K562 (cell line): ENCODE data around the gene ZBTB49. TPM values are rescaled to one million over a fixed set of nuclear protein-coding genes. Genes with fewer than 3 reads are reported as not detected.

ENCODE experiments used
- ATAC-seq: fragments of 200-7000 bp; cut with Tn5 transposase; 3 replicates; pipeline ENCODE4 v1.9.1; 2020; ENCODE audit warnings: moderate library complexity
- BruUV-seq: library from RNA; stranded (reverse); fragments of 400-500 nt; replicated peaks from 2 replicates; lab custom pipeline; 2021; lab: Mats Ljungman, UMichigan
- CTCF ChIA-PET: fragments of 300-600 bp; formaldehyde crosslinking; extraction: SDS; loops from one replicate; lab custom pipeline; 2021; ENCODE audit warnings: low intra/inter-chr PET ratio; lab: Yijun Ruan, JAX
- POLR2A ChIA-PET: fragments of 300-600, 350-650 bp; sonication (Branson Sonifier 250); formaldehyde crosslinking; extraction: SDS; loops from one replicate; lab custom pipeline; 2021; ENCODE audit warnings: antibody characterized with exemption, inconsistent platforms; lab: Yijun Ruan, JAX
- DNase-seq, 4 experiments: peaks; one replicate each; pipeline versions ENCODE4 v3.0.0 to v3.0.0-alpha.2; 2011 to 2018; ENCODE audit warnings: low spot score in 3 of 4, mixed read lengths in 3 of 4; ENCODE audit errors: extremely low read depth in 1 of 4
- FAIRE-seq: peaks from 2 replicates; lab custom pipeline; 2011; peaks lifted over from hg19 to GRCh38; lab: Jason Lieb, UNC
- H2AFZ ChIP-seq: 2 replicates; pipeline ENCODE4 v1.6.0; 2011; ENCODE audit warnings: low read depth, low read length, control low read depth, inconsistent platforms
- H3K27ac ChIP-seq: fragments of 200-600 bp; 3 replicates; pipeline ENCODE4 v1.8.0; 2011; ENCODE audit warnings: low read depth, mild to moderate bottlenecking, control low read depth, inconsistent platforms, low read length, moderate library complexity, mixed read lengths; ENCODE audit errors: extremely low read depth
- H3K27me3 ChIP-seq, 2 experiments: fragments of 300-600 bp in 1 of 2; 2 replicates in 1 of 2; 3 replicates in 1 of 2; pipeline versions ENCODE4 v1.6.0 to v1.8.0; 2011; ENCODE audit warnings: inconsistent platforms in 2 of 2, low read length in 2 of 2, mild to moderate bottlenecking in 1 of 2, mixed read lengths in 1 of 2, moderate library complexity in 1 of 2; ENCODE audit not compliant: control insufficient read depth in 2 of 2, insufficient read depth in 2 of 2
- H3K36me3 ChIP-seq: fragments of 300-600 bp; 3 replicates; pipeline ENCODE4 v1.8.0; 2011; ENCODE audit warnings: mild to moderate bottlenecking, low read length, inconsistent platforms; ENCODE audit not compliant: control insufficient read depth, insufficient read depth
- H3K4me1 ChIP-seq, 2 experiments: fragments of 200-600 bp in 1 of 2; replicated peaks in 1 of 2; 2 replicates in 1 of 2; 3 replicates in 1 of 2; pipeline versions ENCODE4 v1.5.1 to v1.8.0; 2011; ENCODE audit warnings: inconsistent platforms in 2 of 2, low read length in 2 of 2, mild to moderate bottlenecking in 1 of 2, mixed read lengths in 1 of 2, moderate library complexity in 1 of 2; ENCODE audit not compliant: control insufficient read depth in 2 of 2, insufficient read depth in 2 of 2
- H3K4me2 ChIP-seq: 2 replicates; pipeline ENCODE4 v1.6.1; 2011; ENCODE audit warnings: low read length, control low read depth, inconsistent platforms, mixed read lengths; ENCODE audit not compliant: insufficient read depth
- H3K4me3 ChIP-seq: fragments of 200-600 bp; sonication (generic), shearing (Covaris generic); 2 replicates; pipeline ENCODE4 v1.5.1; 2016; ENCODE audit warnings: control low read depth, inconsistent platforms
- H3K79me2 ChIP-seq: fragments of 200-600 bp; 3 replicates; pipeline ENCODE4 v1.8.0; 2011; ENCODE audit warnings: low read length, inconsistent platforms; ENCODE audit not compliant: control insufficient read depth, insufficient read depth
- H3K9ac ChIP-seq, 2 experiments: 2 replicates each; pipeline versions ENCODE4 v1.6.0 to v1.6.1; 2011; ENCODE audit warnings: low read depth in 2 of 2, low read length in 2 of 2, control low read depth in 1 of 2, inconsistent platforms in 1 of 2, mild to moderate bottlenecking in 1 of 2, mixed read lengths in 1 of 2; ENCODE audit not compliant: insufficient read depth in 1 of 2
- H3K9me1 ChIP-seq: one replicate; pipeline ENCODE4 v1.6.0; 2011; ENCODE audit warnings: inconsistent platforms, mild to moderate bottlenecking, low read length, moderate library complexity; ENCODE audit not compliant: control insufficient read depth, insufficient read depth
- H3K9me3 ChIP-seq: replicated peaks from 2 replicates; pipeline ENCODE4 v1.5.1; 2011; ENCODE audit warnings: low read depth, low read length, inconsistent platforms; ENCODE audit not compliant: control insufficient read depth, insufficient read depth
- H4K20me1 ChIP-seq: replicated peaks from 2 replicates; pipeline ENCODE4 v1.6.1; 2011; ENCODE audit warnings: low read length, inconsistent platforms, mixed read lengths; ENCODE audit not compliant: control insufficient read depth, insufficient read depth
- ATF7 ChIP-seq: fragments of 450-650 bp; IDR thresholded peaks from 2 replicates; pipeline ENCODE4 v1.7.1; 2014; ENCODE audit warnings: mild to moderate bottlenecking, moderate library complexity
- EGR1 ChIP-seq: fragments of 450-650 bp; conservative IDR thresholded peaks from 2 replicates; pipeline ENCODE4 v1.6.1; 2017; ENCODE audit warnings: mild to moderate bottlenecking
- NRF1 ChIP-seq, 2 experiments: fragments of 450-650 bp; IDR thresholded peaks in 1 of 2; conservative IDR thresholded peaks in 1 of 2; 2 replicates each; pipeline ENCODE4 v1.6.1; 2014; ENCODE audit warnings: mild to moderate bottlenecking in 2 of 2
- ZNF263 ChIP-seq: sonication (generic); formaldehyde crosslinking; IDR thresholded peaks from 2 replicates; pipeline ENCODE4 v1.8.0; 2022; ENCODE audit warnings: mild to moderate bottlenecking, missing genetic modification reagents, borderline replicate concordance
- ZNF408 ChIP-seq: fragments of 250-450 bp; sonication (Bioruptor Pico); IDR thresholded peaks from 2 replicates; pipeline ENCODE4 v1.4.0; 2020; ENCODE audit warnings: low read depth, mild to moderate bottlenecking, moderate library complexity
- ZNF717 ChIP-seq: fragments of 250-450 bp; sonication (Bioruptor Pico); IDR thresholded peaks from 2 replicates; pipeline ENCODE4 v1.5.0; 2021
- WGBS: fragments of 100-300 bp; shearing (Covaris generic); methylation state at CpG from one replicate; pipeline ENCODE4 v1.1.6; 2016; ENCODE audit warnings: low coverage, mixed read lengths; ENCODE audit not compliant: insufficient coverage; ENCODE audit errors: missing lambda C conversion rate; 5-methylcytosine and 5-hydroxymethylcytosine counted together
- in situ Hi-C: fragments of 300-500 bp; cut with MboI; formaldehyde crosslinking; loops from 4 replicates; pipeline ENCODE4 v1.15.0; 2018; ENCODE audit warnings: inconsistent platforms, mixed read lengths
- intact Hi-C: fragments of 100-400 bp; cut with micrococcal nuclease; formaldehyde crosslinking; loops from 2 replicates; pipeline ENCODE4 v1.14.2; 2022
- polyA plus RNA-seq, 8 experiments: library from polyadenylated mRNA; depleted of rRNA in 4 of 8; stranded (reverse) in 5 of 8; unstranded in 3 of 8; fragments of >200 nt; fragmentation: Nextera tagmentation in 2 of 8; fragmentation: Illumina TruSeq in 1 of 8; extraction: Ambion mirVana in 2 of 8; extraction: Trizol in 1 of 8; gene quantifications; 2 replicates each; pipeline versions ENCODE4 v1.2.1 to v1.2.3, GENCODE V29; 2011 to 2014; ENCODE audit warnings: inconsistent platforms in 1 of 8, missing spikeins in 1 of 8
- total RNA-seq, 7 experiments: library from RNA; depleted of rRNA in 6 of 7; stranded (reverse); fragments of >200 nt in 6 of 7; fragmentation: Illumina TruSeq in 2 of 7; extraction: Trizol in 2 of 7; gene quantifications; 2 replicates each; pipeline versions ENCODE4 v1.2.1 to v1.2.3, GENCODE V29; 2011 to 2021; ENCODE audit warnings: low replicate concordance in 1 of 7

The ZBTB49 gene
- total and polyA plus RNA-seq, 9 of the 15 experiments (the other 6 are each of a cell fraction or from before 2014, with no cell fraction given), result 0.49 to 8.0 (median 4.2) TPM

DNA sequence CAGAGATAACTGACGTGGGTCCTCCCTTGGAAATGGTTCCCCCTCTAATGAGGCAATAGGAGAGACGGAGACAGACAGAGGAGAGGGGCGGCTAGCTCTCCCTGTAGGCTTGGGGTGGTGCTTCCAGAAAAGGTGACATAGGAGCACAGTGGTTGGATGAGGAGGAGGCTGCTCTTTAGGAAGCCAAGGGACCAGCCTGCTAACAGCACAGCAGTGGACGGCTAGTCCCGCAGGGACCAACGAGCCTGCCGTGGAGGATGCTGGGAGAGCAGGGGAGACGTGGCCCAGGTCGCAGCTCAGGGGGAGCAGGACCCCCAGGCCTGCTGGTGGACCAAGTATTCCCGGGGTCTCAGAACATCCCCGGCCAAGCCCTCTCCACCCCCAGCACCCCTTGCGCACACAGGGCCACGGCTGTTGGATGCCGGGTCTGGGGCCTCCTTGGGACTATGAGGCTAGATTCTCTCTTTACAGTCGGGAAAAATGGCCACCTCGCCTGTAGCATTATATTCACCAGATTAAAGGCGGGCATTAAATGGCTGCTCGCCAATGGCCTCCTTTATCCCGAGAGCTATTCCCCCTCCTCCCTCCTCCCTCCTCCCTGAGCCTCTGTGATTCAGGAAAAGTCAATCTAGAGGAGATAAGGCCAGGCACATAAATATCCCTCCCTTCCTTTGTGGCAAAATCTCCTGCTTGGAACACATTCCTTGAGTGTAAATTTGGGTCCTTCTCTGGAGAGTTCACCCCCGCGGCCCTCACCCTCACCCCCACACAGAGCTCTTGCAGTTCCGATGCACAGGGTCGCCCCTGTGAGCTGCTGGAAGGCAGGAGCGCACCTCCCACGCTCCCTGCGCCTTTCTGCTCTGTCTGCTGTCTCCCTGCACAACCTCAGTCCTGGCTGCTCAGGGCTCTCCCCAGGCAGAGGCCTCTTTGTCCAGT, 66.3 kb downstream of the ZBTB49 start:
- ChIA-PET POLR2A (no interaction called here), CTCF (no interaction called here)
- peaks cover 0 to 7% of the 10 kb centered on the region in 2 experiments; a peak in 1 of 5 replicates for H3K4me1 ChIP-seq
- no peak overlapping the region for H2AFZ ChIP-seq
- in situ Hi-C loops, result no loop called here
- H3K9me1 ChIP-seq, result no peaks in the 10 kb centered on the region
- TF ChIP-seq ZNF408 (CRISPR knock-in tag), result no peak
- TF ChIP-seq ATF7, result no peak
- TF ChIP-seq ZNF717 (CRISPR knock-in tag), result no peak
- TF ChIP-seq ZNF263 (CRISPR knock-in tag), result peak; percentile 90
- TF ChIP-seq NRF1 (conservative IDR thresholded peaks at IDR 0.05 in 1 of 2, IDR thresholded peaks at IDR 0.05 in 1 of 2), result peak; percentile 29 to 44; a peak in 1 of 4 replicates
- 0 out of 2 replicates have a peak, but pooled peaks have one; percentile 5 for TF ChIP-seq EGR1
- intact Hi-C loops, result no loop called here
- H3K9me3 ChIP-seq, result no peaks in the 10 kb centered on the region
- DNase-seq (no peak), ATAC-seq (peak; percentile 57; the same call in 2 of the 3 replicates), FAIRE-seq (no peak)
- H3K4me2 ChIP-seq, result no peak overlapping the region
- H3K9ac ChIP-seq, result no peak overlapping the region
- H3K27ac ChIP-seq, result no peak overlapping the region
- H4K20me1 ChIP-seq, result no peaks in the 10 kb centered on the region
- no peaks in the 10 kb centered on the region for H3K79me2 ChIP-seq
- no TSS peak for BruUV-seq
- no peak overlapping the region for H3K4me3 ChIP-seq
- H3K27me3 ChIP-seq, result peaks cover 55 to 68% of the 10 kb centered on the region in 2 experiments
- 4% methylated on average over 25 of the region's 26 CpGs for WGBS
- H3K36me3 ChIP-seq, result no peaks in the 10 kb centered on the region
